Adrenal gland (tissue), 12 donors: Measurements from ENCODE around the gene DAPP1. TPM values are rescaled to one million over a fixed set of nuclear protein-coding genes. Genes with fewer than 3 reads are reported as not detected.

ENCODE experiments used
- DNase-seq, 7 donors: peaks; one replicate each; pipeline ENCODE4 v3.0.0-alpha.2; 2019 to 2020
- H3K27ac ChIP-seq, 5 donors: fragments of 200-600 bp; sonication (generic) in 4 of 5; 1 replicate in 3 of 5; 2 replicates in 2 of 5; pipeline versions ENCODE4 v1.5.1 to v1.8.0; 2016 to 2020; ENCODE audit warnings: mild to moderate bottlenecking in 1 of 5
- H3K27me3 ChIP-seq: fragments of 200-600 bp; 2 replicates; pipeline ENCODE4 v1.8.0; 2021
- H3K36me3 ChIP-seq, 2 donors: fragments of 200-600 bp; replicated peaks in 1 of 2; 1 replicate in 1 of 2; 2 replicates in 1 of 2; pipeline versions ENCODE4 v1.5.1 to v1.8.0; 2018 to 2022
- H3K4me1 ChIP-seq, 2 donors: fragments of 200-600 bp; replicated peaks in 1 of 2; 1 replicate in 1 of 2; 2 replicates in 1 of 2; pipeline versions ENCODE4 v1.5.1 to v1.8.0; 2018 to 2021
- H3K4me3 ChIP-seq, 4 donors: fragments of 200-600 bp; sonication (generic) in 3 of 4; one replicate each; pipeline ENCODE4 v1.5.1; 2016 to 2018
- H3K9me3 ChIP-seq, 3 donors: fragments of 200-600 bp; sonication (generic) in 1 of 3; replicated peaks in 1 of 3; 1 replicate in 2 of 3; 2 replicates in 1 of 3; pipeline versions ENCODE4 v1.5.1 to v1.8.0; 2016 to 2021
- POLR2A ChIP-seq, 2 donors: fragments of 450-650 bp; IDR thresholded peaks; one replicate each; pipeline ENCODE4 v1.6.1; 2017; ENCODE audit warnings: antibody characterized with exemption in 2 of 2, mild to moderate bottlenecking in 2 of 2, moderate library complexity in 1 of 2
- WGBS, 4 donors: extraction: QIAGEN DNeasy Blood & Tissue Kit in 2 of 4; methylation state at CpG; one replicate each; pipeline versions ENCODE4 v1.1.5 to v1.1.7; 2013 to 2017; 5-methylcytosine and 5-hydroxymethylcytosine counted together
- intact Hi-C, 2 donors: fragments of 100-400 bp; cut with DNase I; formaldehyde crosslinking; loops; one replicate each; pipeline versions ENCODE4 v1.14.1 to v1.15.0; 2022 to 2023
- polyA plus RNA-seq, 3 donors: library from polyadenylated mRNA; stranded (reverse); fragments of 200-250 nt in 2 of 3; fragments of 350-450 nt in 1 of 3; fragmentation: Illumina TruSeq in 1 of 3; extraction: RNeasy Lipid Tissue Mini Kit (QIAGEN cat#74804) in 1 of 3; gene quantifications; one replicate each; pipeline ENCODE4 v1.2.3, GENCODE V29; 2013 to 2014
- total RNA-seq, 9 donors: library from RNA; depleted of rRNA in 4 of 9; stranded (reverse); fragments of >200 nt in 4 of 9; fragments of 120-200 nt in 1 of 9; fragmentation: NEBNext Ultra II Directional in 1 of 9; extraction: Animal tissue kit (Norgen Biotek cat#: 25700) in 1 of 9; gene quantifications; one replicate each; pipeline versions ENCODE4 v1.1.0 to v1.2.4, GENCODE V29; 2013 to 2023
- TF ChIP-seq, protein P1 (sequence below), 6 experiments: fragments of 450-650 bp in 4 of 6; fragments of 200-600 bp in 2 of 6; sonication (generic) in 1 of 6; IDR thresholded peaks; 1 replicate in 5 of 6; 2 replicates in 1 of 6; pipeline versions ENCODE4 v1.5.1 to v1.8.0; 2016 to 2021; ENCODE audit warnings: antibody characterized with exemption in 6 of 6, mild to moderate bottlenecking in 2 of 6, moderate library complexity in 1 of 6
- donor health status: healthy with polysubstance abuse.
- donor health status: Bipolar disorder and iron deficiency.
- donor health status: DM: yes; HTN: yes; CAD: no.
- donor health status: DM: no; HTN: no; CAD: no.
- donor health status: DM: no; HTN: no; CAD: no.
- donor health status: DM: yes; HTN: yes; CAD: no.

Gene DAPP1
- total and polyA plus RNA-seq, 12 donors, result 0.42 to 3.7 (median 1.4) TPM

DNA sequence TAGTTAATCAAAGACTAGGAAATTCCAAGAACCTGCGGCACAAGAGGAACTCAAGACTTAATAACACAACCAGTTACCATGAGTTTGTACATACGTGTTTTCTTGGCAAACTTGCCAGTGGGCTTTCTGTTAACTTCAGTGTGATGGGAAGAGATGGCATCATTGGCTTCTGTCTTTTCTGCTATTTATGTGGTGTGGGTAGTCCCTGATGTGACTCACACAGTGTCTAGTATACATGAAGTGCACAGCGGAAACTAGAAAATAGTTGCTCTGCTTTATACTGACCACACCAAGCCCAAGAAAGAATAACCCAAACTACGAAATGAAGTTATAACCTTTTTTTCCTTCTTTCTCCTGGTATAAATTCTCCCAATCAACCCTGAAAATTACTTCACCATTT, 24.5 kb downstream of the DAPP1 start:
- no peak overlapping the region for H3K4me3 ChIP-seq
- no peak for DNase-seq
- TF ChIP-seq, protein P1, sequence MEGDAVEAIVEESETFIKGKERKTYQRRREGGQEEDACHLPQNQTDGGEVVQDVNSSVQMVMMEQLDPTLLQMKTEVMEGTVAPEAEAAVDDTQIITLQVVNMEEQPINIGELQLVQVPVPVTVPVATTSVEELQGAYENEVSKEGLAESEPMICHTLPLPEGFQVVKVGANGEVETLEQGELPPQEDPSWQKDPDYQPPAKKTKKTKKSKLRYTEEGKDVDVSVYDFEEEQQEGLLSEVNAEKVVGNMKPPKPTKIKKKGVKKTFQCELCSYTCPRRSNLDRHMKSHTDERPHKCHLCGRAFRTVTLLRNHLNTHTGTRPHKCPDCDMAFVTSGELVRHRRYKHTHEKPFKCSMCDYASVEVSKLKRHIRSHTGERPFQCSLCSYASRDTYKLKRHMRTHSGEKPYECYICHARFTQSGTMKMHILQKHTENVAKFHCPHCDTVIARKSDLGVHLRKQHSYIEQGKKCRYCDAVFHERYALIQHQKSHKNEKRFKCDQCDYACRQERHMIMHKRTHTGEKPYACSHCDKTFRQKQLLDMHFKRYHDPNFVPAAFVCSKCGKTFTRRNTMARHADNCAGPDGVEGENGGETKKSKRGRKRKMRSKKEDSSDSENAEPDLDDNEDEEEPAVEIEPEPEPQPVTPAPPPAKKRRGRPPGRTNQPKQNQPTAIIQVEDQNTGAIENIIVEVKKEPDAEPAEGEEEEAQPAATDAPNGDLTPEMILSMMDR (IDR thresholded peaks at IDR 0.05), result no peak
- no peak for TF ChIP-seq POLR2A (IDR thresholded peaks at IDR 0.05)
- H3K27ac ChIP-seq, result no peak overlapping the region
- 89 to 94% (median 92%) methylated on average over 4 of the region's 4 CpGs for WGBS, 4 donors
- H3K36me3 ChIP-seq, result no peaks in the 10 kb centered on the region
- H3K27me3 ChIP-seq, result no peaks in the 10 kb centered on the region
- no peaks in the 10 kb centered on the region for H3K9me3 ChIP-seq
- intact Hi-C loops, result no loop called here
- no peaks in the 10 kb centered on the region for H3K4me1 ChIP-seq

DNA sequence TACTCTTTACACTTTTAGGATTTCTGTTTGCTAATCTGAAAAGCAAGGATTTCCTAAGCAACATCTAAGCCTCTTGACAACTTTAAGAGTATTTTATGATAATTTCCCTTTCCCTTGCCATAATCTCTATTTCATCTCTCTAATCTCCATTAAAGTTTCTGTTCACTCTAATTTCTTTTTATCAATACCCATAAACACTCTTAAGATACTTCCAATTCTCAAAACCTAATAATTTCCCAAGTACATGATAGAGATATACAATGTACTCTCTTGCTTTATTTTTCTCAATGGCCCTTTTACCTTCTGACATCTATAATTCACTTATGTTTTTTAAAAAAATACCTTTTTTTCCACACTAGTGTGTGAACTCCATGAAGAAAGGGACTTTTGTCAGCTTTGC, 26.8 kb downstream of the DAPP1 start:
- intact Hi-C loops, result no loop called here

GRCh38 chr4:99844048-99844447, 27.4 kb downstream of the DAPP1 start:
- intact Hi-C loops, result no loop called here
- H3K4me1 ChIP-seq, result no peaks in the 10 kb centered on the region
- WGBS, 4 donors, result 85 to 90% (median 89%) methylated on average over 7 of the region's 7 CpGs
- no peaks in the 10 kb centered on the region for H3K27me3 ChIP-seq
- TF ChIP-seq POLR2A (IDR thresholded peaks at IDR 0.05), result no peak
- no peaks in the 10 kb centered on the region for H3K36me3 ChIP-seq
- DNase-seq, result no peak
- no peak overlapping the region for H3K4me3 ChIP-seq
- no peaks in the 10 kb centered on the region for H3K9me3 ChIP-seq
- H3K27ac ChIP-seq, result no peak overlapping the region

More for the DNA sequence above, 26.8 kb downstream of the DAPP1 start:
- Histone ChIP-seq H3K9me3 (no peaks in the 10 kb centered on the region), H3K36me3 (no peaks in the 10 kb centered on the region), H3K27me3 (no peaks in the 10 kb centered on the region), H3K4me1 (no peaks in the 10 kb centered on the region), H3K4me3 (no peak overlapping the region), H3K27ac (no peak overlapping the region)
- TF ChIP-seq POLR2A (IDR thresholded peaks at IDR 0.05), result no peak
- TF ChIP-seq, protein P1 (IDR thresholded peaks at IDR 0.05), result no peak
- DNase-seq, result no peak

DNA sequence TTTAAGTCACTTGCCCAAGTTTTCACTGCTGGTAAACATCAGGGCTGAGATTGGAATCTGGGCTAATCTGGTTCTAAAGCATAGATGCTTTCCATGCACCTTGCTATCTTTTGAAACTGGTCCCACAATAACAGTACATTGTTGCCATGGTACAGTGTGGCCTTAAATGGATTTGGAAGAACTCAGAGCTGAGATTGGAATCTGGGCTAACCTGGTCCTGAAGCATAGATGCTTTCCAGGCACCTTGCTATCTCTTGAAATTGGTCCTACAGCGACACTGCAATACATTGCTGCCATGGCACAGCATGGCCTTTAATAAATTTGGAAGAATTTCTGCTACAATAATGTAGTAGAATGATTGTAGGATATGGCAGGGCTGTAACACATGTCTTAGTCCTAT, 28.6 kb downstream of the DAPP1 start:
- WGBS, 4 donors, result 89 to 100% (median 91%) methylated on average over 1 of the region's 1 CpG
- DNase-seq, result no peak
- intact Hi-C loops, result no loop called here
- Histone ChIP-seq H3K9me3 (no peaks in the 10 kb centered on the region), H3K36me3 (no peaks in the 10 kb centered on the region), H3K4me3 (no peak overlapping the region), H3K27ac (no peak overlapping the region), H3K4me1 (no peaks in the 10 kb centered on the region), H3K27me3 (no peaks in the 10 kb centered on the region)
- TF ChIP-seq POLR2A (IDR thresholded peaks at IDR 0.05), result no peak
- TF ChIP-seq, protein P1 (IDR thresholded peaks at IDR 0.05), result no peak

- intact Hi-C loops, result no loop called here
- no peak for TF ChIP-seq POLR2A (IDR thresholded peaks at IDR 0.05)
- TF ChIP-seq, protein P1 (IDR thresholded peaks at IDR 0.05), result no peak
- H3K27me3 ChIP-seq, result no peaks in the 10 kb centered on the region
- no peaks in the 10 kb centered on the region for H3K36me3 ChIP-seq
- 77 to 84% (median 82%) methylated on average over 2 of the region's 2 CpGs for WGBS, 4 donors
- no peaks in the 10 kb centered on the region for H3K9me3 ChIP-seq
- H3K4me1 ChIP-seq, result no peaks in the 10 kb centered on the region
- H3K4me3 ChIP-seq, result no peak overlapping the region
- H3K27ac ChIP-seq, result no peak overlapping the region
- no peak for DNase-seq
These were observed 29.3 kb downstream of the DAPP1 start for GRCh38 chr4:99845708-99846469.
